Esophagus muscularis mucosa (tissue), 3 donors: Measurements from ENCODE around the gene QSOX2.

Experiments
- POLR2A ChIP-seq: fragments of 450-650 bp; IDR thresholded peaks from one replicate; pipeline ENCODE4 v1.6.1; 2017; ENCODE audit warnings: antibody characterized with exemption, moderate library complexity, mild to moderate bottlenecking, low read depth
- TF ChIP-seq, protein P1 (sequence below), 3 experiments: fragments of 200-600 bp in 2 of 3; fragments of 450-650 bp in 1 of 3; sonication (generic) in 2 of 3; IDR thresholded peaks; one replicate each; pipeline ENCODE4 v1.5.1; 2017 to 2019; ENCODE audit warnings: antibody characterized with exemption in 3 of 3, mild to moderate bottlenecking in 2 of 3, moderate library complexity in 1 of 3

GRCh38 chr9:136244122-136244968 is 1.3 kb downstream of the QSOX2 start:
- TF ChIP-seq, protein P1, sequence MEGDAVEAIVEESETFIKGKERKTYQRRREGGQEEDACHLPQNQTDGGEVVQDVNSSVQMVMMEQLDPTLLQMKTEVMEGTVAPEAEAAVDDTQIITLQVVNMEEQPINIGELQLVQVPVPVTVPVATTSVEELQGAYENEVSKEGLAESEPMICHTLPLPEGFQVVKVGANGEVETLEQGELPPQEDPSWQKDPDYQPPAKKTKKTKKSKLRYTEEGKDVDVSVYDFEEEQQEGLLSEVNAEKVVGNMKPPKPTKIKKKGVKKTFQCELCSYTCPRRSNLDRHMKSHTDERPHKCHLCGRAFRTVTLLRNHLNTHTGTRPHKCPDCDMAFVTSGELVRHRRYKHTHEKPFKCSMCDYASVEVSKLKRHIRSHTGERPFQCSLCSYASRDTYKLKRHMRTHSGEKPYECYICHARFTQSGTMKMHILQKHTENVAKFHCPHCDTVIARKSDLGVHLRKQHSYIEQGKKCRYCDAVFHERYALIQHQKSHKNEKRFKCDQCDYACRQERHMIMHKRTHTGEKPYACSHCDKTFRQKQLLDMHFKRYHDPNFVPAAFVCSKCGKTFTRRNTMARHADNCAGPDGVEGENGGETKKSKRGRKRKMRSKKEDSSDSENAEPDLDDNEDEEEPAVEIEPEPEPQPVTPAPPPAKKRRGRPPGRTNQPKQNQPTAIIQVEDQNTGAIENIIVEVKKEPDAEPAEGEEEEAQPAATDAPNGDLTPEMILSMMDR (IDR thresholded peaks at IDR 0.05): no peak
- no peak for TF ChIP-seq POLR2A
